B cell (primary cell): ENCODE measurements around the gene RGS14. TPM values are rescaled to one million over a fixed set of nuclear protein-coding genes. Genes with fewer than 3 reads are reported as not detected.

Source experiments
- ATAC-seq: fragments of 200-7000 bp; cut with Tn5 transposase; one replicate; pipeline ENCODE4 v1.10.0; 2021; ENCODE audit warnings: low read depth, mild to moderate bottlenecking, moderate number of reproducible peaks, moderate library complexity
- CTCF ChIA-PET: fragments of 350-600 bp; sonication (Branson Sonifier 250); formaldehyde crosslinking; loops from one replicate; lab custom pipeline; 2021; ENCODE audit warnings: antibody characterized with exemption, inconsistent platforms; lab: Charles Lee
- POLR2A ChIA-PET: fragments of 350-600 bp; sonication (Branson Sonifier 250); formaldehyde crosslinking; loops from one replicate; lab custom pipeline; 2021; ENCODE audit warnings: antibody characterized with exemption; lab: Charles Lee
- DNase-seq: peaks from one replicate; pipeline ENCODE4 v3.0.0; 2013
- H2AFZ ChIP-seq: 2 replicates; pipeline ENCODE4 v1.6.1; 2012; ENCODE audit warnings: mild to moderate bottlenecking, low read depth, low read length; ENCODE audit not compliant: insufficient read depth, poor library complexity, severe bottlenecking
- H3K27ac ChIP-seq, 2 donors: 1 replicate in 1 of 2; 2 replicates in 1 of 2; pipeline ENCODE4 v1.5.1; 2012 to 2013; ENCODE audit warnings: low read length in 2 of 2, mild to moderate bottlenecking in 2 of 2, moderate library complexity in 1 of 2
- H3K27me3 ChIP-seq, 4 experiments: fragments of 200-600 bp in 1 of 4; sonication (generic) in 1 of 4; replicated peaks in 1 of 4; 1 replicate in 2 of 4; 2 replicates in 2 of 4; pipeline versions ENCODE4 v1.6.1 to v1.7.0; 2013 to 2016; ENCODE audit warnings: low read length in 3 of 4, mild to moderate bottlenecking in 2 of 4, mixed read lengths in 1 of 4, moderate library complexity in 1 of 4; ENCODE audit not compliant: insufficient read depth in 4 of 4, control insufficient read depth in 3 of 4; ENCODE audit errors: control extremely low read depth in 1 of 4
- H3K36me3 ChIP-seq, 2 experiments: replicated peaks in 1 of 2; 1 replicate in 1 of 2; 2 replicates in 1 of 2; pipeline versions ENCODE4 v1.6.1 to v1.7.1; 2013; ENCODE audit warnings: low read length in 1 of 2; ENCODE audit not compliant: insufficient read depth in 2 of 2, control insufficient read depth in 1 of 2; ENCODE audit errors: control extremely low read depth in 1 of 2, extremely low read depth in 1 of 2
- H3K4me1 ChIP-seq, 2 donors: fragments of 200-600 bp in 1 of 2; sonication (generic) in 1 of 2; 1 replicate in 1 of 2; 2 replicates in 1 of 2; pipeline versions ENCODE4 v1.5.1 to v1.6.1; 2013 to 2017; ENCODE audit warnings: low read length in 2 of 2; ENCODE audit not compliant: control insufficient read depth in 2 of 2, insufficient read depth in 2 of 2
- H3K4me2 ChIP-seq: replicated peaks from 2 replicates; pipeline ENCODE3; 2012; ENCODE audit warnings: mild to moderate bottlenecking, low read depth, low read length; ENCODE audit not compliant: poor library complexity, severe bottlenecking
- H3K4me3 ChIP-seq, 5 experiments: fragments of 200-600 bp in 1 of 5; sonication (generic) in 1 of 5; 1 replicate in 3 of 5; 2 replicates in 2 of 5; pipeline versions ENCODE4 v1.5.1 to v1.7.0; 2011 to 2016; ENCODE audit warnings: low read length in 4 of 5, mild to moderate bottlenecking in 4 of 5, low read depth in 2 of 5, control low read depth in 1 of 5, moderate library complexity in 1 of 5; ENCODE audit not compliant: insufficient read depth in 1 of 5; ENCODE audit errors: control extremely low read depth in 1 of 5, extremely low read depth in 1 of 5
- H3K79me2 ChIP-seq: fragments of 200-600 bp; sonication (generic); one replicate; pipeline ENCODE4 v1.6.0; 2016; ENCODE audit warnings: low read length; ENCODE audit not compliant: control insufficient read depth, insufficient read depth
- H3K9ac ChIP-seq: fragments of 200-600 bp; sonication (generic); 2 replicates; pipeline ENCODE4 v1.6.1; 2017; ENCODE audit warnings: mild to moderate bottlenecking, low read length, moderate library complexity
- H3K9me3 ChIP-seq, 3 donors: one replicate each; pipeline versions ENCODE4 v1.6.1 to v1.7.1; 2013; ENCODE audit warnings: low read length in 2 of 3; ENCODE audit not compliant: control insufficient read depth in 2 of 3, insufficient read depth in 1 of 3; ENCODE audit errors: control extremely low read depth in 1 of 3
- H4K20me1 ChIP-seq: 2 replicates; pipeline ENCODE4 v1.6.0; 2012; ENCODE audit warnings: mild to moderate bottlenecking, low read length; ENCODE audit not compliant: insufficient read depth, control insufficient read depth, poor library complexity, severe bottlenecking
- H3K27ac Mint-ChIP-seq: one replicate; pipeline ENCODE4 v1.8.0; 2021; ENCODE audit warnings: mixed read lengths
- H3K27me3 Mint-ChIP-seq: one replicate; pipeline ENCODE4 v1.8.0; 2021; ENCODE audit warnings: mixed read lengths
- H3K4me1 Mint-ChIP-seq: one replicate; pipeline ENCODE4 v1.8.0; 2021; ENCODE audit warnings: mixed read lengths
- H3K4me3 Mint-ChIP-seq: one replicate; pipeline ENCODE4 v1.8.0; 2021; ENCODE audit warnings: mixed read lengths
- H3K9me3 Mint-ChIP-seq: one replicate; pipeline ENCODE4 v1.8.0; 2022; ENCODE audit warnings: mixed read lengths; ENCODE audit not compliant: insufficient read depth
- CTCF ChIP-seq: fragments of 200-600 bp; IDR thresholded peaks from one replicate; pipeline ENCODE4 v1.8.0; 2022; ENCODE audit warnings: antibody characterized with exemption, mild to moderate bottlenecking
- EZH2 ChIP-seq: IDR thresholded peaks from 2 replicates; pipeline ENCODE4 v1.6.1; 2012; ENCODE audit warnings: borderline replicate concordance, low read depth, mild to moderate bottlenecking, moderate library complexity, low read length; ENCODE audit not compliant: insufficient read depth, poor library complexity, severe bottlenecking
- WGBS: methylation state at CpG from one replicate; pipeline ENCODE4 v1.1.5; 2013; ENCODE audit warnings: missing lambda C conversion rate; ENCODE audit not compliant: insufficient coverage; 5-methylcytosine and 5-hydroxymethylcytosine counted together
- intact Hi-C: fragments of 100-400 bp; cut with micrococcal nuclease; formaldehyde crosslinking; loops from one replicate; pipeline ENCODE4 v1.10.0; 2022
- polyA plus RNA-seq: library from polyadenylated mRNA; depleted of rRNA; stranded (reverse); fragments of >200 nt; gene quantifications from 2 replicates; pipeline ENCODE4 v1.2.3, GENCODE V29; 2012
- total RNA-seq, 2 donors: library from RNA; stranded (reverse); fragments of 120-200 nt in 1 of 2; gene quantifications; 1 replicate in 1 of 2; 2 replicates in 1 of 2; pipeline versions ENCODE4 v1.2.3 to v1.2.4, GENCODE V29; 2013 to 2022

The RGS14 gene
- total and polyA plus RNA-seq, 2 donors (not counting 1 experiment from before 2014, with no cell fraction given), result 85.8 to 184 TPM

DNA sequence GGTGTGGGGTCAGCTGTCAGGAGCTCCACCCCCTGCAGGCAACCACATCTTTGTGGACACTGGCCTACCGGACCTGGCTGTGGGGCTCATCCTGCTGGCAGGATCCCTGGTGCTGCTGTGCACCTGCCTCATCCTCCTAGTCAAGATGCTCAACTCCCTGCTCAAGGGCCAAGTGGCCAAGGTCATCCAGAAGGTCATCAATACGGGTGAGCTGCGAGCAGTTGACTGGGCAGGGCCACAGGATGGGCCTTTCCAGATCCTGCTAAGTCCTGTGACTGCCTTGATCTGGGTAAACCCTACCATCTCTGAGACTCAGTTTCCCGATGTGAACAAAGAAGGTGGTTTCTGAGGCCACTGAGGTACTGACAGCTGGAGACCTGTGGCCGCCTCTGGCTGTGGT is 36.3 kb downstream of the RGS14 start:
- DNase-seq (no peak), ATAC-seq (no peak)
- H3K4me1 Mint-ChIP-seq, result peaks cover 16% of the 10 kb centered on the region
- Histone ChIP-seq H3K36me3 (no peaks in the 10 kb centered on the region), H3K27ac (no peak overlapping the region), H2AFZ (no peak overlapping the region), H3K27me3 (peaks cover 0 to 2% (median 0%) of the 10 kb centered on the region in 4 experiments), H3K9me3 (no peaks in the 10 kb centered on the region), H4K20me1 (no peaks in the 10 kb centered on the region), H3K4me2 (no peak overlapping the region), H3K9ac (no peak overlapping the region), H3K4me3 (no peak overlapping the region), H3K4me1 (peaks cover 14 to 19% of the 10 kb centered on the region in 2 donors), H3K79me2 (no peaks in the 10 kb centered on the region)
- no peak overlapping the region for H3K4me3 Mint-ChIP-seq
- TF ChIP-seq CTCF, result no peak
- TF ChIP-seq EZH2, result no peak
- intact Hi-C loops, result no loop called here
- H3K27me3 Mint-ChIP-seq, result peaks cover 3% of the 10 kb centered on the region
- ChIA-PET POLR2A (no interaction called here), CTCF (interaction anchor here (0.6 to 10.1 kb wide), 3 partner anchors 9 to 61 kb away, joined by 3 to 186 read pairs (median 146); partner anchors contain the start of gene PFN3)
- H3K9me3 Mint-ChIP-seq, result no peaks in the 10 kb centered on the region
- H3K27ac Mint-ChIP-seq, result no peak overlapping the region
- 91% methylated on average over 5 of the region's 5 CpGs for WGBS

DNA sequence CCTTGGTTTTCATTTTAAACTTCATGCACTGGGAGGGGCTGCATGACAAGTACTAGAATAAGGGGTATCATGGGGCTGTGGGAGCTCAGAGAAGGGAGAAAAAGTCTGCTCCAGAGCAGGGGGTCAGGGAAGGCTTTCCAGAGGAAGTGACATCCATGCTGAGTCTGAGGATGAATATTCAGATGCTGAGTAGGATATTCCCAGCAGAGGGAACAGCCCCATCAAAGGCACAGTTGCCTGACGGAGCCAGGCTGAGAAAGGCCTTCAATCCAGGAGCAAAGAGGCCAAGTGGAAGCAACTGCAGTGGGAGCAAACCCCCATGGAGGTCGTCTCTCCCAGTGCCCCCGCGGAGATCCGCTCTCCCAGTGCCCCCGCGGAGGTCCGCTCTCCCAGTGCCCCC is 38.4 kb downstream of the RGS14 start:
- H3K27me3 Mint-ChIP-seq, result no peaks in the 10 kb centered on the region
- no peaks in the 10 kb centered on the region for H3K36me3 ChIP-seq
- H3K9me3 ChIP-seq, result peaks cover 0 to 7% (median 0%) of the 10 kb centered on the region in 3 donors
- peaks cover 1% of the 10 kb centered on the region for H3K4me1 Mint-ChIP-seq
- CTCF ChIA-PET, result no interaction called here
- WGBS, result 93% methylated on average over 8 of the region's 8 CpGs
- DNase-seq (no peak), ATAC-seq (no peak)
- no peak overlapping the region for H3K4me3 Mint-ChIP-seq
- no peak overlapping the region for H3K9ac ChIP-seq
- H3K79me2 ChIP-seq, result no peaks in the 10 kb centered on the region
- H4K20me1 ChIP-seq, result no peaks in the 10 kb centered on the region
- no peak overlapping the region for H3K4me2 ChIP-seq
- H3K27me3 ChIP-seq, result peaks cover 0 to 19% (median 2%) of the 10 kb centered on the region in 4 experiments
- no peaks in the 10 kb centered on the region for H3K4me1 ChIP-seq
- intact Hi-C loops, result no loop called here
- no peak overlapping the region for H3K27ac Mint-ChIP-seq
- H3K27ac ChIP-seq, result no peak overlapping the region
- H3K9me3 Mint-ChIP-seq, result no peaks in the 10 kb centered on the region
- no peak for TF ChIP-seq CTCF
- no peak for TF ChIP-seq EZH2
- H2AFZ ChIP-seq, result no peak overlapping the region
- POLR2A ChIA-PET, result no interaction called here
- no peak overlapping the region for H3K4me3 ChIP-seq
